Subcutaneous adipose tissue (tissue), 4 donors: Measurements from ENCODE around the gene N4BP3. TPM values are rescaled to one million over a fixed set of nuclear protein-coding genes. Genes with fewer than 3 reads are reported as not detected.

ENCODE experiments used
- total RNA-seq, 4 donors: library from RNA; depleted of rRNA; stranded (reverse); fragments of >200 nt; gene quantifications; one replicate each; pipeline ENCODE4 v1.1.0, GENCODE V29; 2016
- TF ChIP-seq, protein P1 (sequence below): fragments of 450-650 bp; IDR thresholded peaks from one replicate; pipeline ENCODE4 v1.5.1; 2016; ENCODE audit warnings: low read depth, mild to moderate bottlenecking, control low read depth, antibody characterized with exemption, moderate library complexity

Gene N4BP3
- total RNA-seq, 4 donors from 2014 or later = 0.17 to 3.0 (median 0.55) TPM

DNA sequence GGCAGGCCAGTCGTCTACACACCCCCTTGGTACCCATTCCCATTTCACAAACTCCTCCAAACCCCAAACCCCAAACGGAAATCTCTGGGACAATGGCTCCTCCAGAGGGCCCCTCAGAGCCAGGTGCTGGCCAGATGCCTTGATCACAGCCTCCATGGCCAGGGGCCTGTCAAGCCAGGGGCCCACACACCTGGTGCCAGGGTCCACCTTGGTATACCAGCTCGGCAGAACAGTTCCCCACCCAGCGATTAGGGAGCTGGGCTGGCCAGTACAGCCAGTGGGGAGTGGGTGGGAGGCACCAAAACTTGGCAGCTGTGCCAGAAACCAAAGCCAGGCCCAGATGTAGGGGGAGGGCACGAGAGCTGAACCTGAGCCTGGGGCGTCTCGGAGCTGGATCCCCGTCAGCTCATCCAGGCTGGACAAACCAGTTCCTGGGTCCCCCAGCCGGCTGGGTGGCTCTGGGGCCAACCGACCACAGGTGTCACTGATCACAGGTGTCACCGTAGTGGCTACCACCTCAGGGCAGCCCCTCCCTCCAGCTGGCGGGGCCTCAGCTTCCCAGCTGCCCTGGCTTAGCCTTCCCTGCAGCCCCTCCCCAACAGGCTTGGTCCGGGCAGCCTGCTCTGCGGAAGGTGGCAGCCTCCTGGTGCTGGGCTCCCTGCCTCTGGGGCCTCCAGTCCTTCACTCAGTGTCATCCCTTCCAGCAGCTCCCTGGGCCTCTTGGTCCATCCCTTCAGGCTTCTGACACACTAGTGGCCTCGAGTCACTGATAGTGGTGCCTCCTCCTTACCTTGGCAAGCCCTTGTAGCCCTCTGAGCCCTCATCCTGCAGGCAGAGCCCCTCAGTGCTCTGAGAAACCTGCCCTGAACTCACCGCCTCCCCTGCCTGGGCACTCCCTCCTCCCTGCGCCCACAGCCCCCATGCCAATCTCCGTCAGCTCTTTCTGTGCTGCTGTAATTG lies 10.9 kb downstream of the N4BP3 start:
- TF ChIP-seq, protein P1, sequence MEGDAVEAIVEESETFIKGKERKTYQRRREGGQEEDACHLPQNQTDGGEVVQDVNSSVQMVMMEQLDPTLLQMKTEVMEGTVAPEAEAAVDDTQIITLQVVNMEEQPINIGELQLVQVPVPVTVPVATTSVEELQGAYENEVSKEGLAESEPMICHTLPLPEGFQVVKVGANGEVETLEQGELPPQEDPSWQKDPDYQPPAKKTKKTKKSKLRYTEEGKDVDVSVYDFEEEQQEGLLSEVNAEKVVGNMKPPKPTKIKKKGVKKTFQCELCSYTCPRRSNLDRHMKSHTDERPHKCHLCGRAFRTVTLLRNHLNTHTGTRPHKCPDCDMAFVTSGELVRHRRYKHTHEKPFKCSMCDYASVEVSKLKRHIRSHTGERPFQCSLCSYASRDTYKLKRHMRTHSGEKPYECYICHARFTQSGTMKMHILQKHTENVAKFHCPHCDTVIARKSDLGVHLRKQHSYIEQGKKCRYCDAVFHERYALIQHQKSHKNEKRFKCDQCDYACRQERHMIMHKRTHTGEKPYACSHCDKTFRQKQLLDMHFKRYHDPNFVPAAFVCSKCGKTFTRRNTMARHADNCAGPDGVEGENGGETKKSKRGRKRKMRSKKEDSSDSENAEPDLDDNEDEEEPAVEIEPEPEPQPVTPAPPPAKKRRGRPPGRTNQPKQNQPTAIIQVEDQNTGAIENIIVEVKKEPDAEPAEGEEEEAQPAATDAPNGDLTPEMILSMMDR = no peak

DNA sequence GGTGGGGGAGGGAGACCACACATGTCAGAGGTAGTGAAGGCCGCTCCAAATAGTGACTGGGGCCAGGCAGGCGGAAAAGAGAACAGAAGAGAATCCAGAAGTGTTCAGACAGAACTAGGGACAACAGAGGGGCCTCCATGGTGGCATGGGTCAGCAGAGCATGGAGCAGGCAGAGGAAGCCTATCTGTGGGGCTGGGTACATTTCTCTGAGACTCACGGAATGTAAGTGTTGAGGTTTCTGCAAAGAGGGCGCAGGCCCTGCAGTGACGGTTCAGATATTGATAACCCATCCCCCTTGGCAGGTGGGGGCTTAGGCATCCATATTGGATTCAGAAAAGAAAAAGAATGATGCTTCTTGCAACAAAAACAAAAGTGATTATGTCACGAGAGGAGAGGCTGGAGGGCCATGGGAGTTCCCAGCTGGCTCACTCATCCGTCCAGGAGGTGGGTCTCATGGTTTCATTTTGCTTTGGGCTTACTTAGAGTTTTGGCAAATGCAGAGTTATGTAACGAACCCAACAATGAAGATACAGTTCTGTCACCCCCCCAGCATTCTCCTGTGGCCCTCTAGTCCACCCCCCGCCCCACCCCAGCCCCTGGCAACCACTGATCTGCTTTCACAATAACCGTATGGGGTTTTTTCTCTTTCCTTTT lies 12.0 kb downstream of the N4BP3 start:
- TF ChIP-seq, protein P1 = no peak

DNA sequence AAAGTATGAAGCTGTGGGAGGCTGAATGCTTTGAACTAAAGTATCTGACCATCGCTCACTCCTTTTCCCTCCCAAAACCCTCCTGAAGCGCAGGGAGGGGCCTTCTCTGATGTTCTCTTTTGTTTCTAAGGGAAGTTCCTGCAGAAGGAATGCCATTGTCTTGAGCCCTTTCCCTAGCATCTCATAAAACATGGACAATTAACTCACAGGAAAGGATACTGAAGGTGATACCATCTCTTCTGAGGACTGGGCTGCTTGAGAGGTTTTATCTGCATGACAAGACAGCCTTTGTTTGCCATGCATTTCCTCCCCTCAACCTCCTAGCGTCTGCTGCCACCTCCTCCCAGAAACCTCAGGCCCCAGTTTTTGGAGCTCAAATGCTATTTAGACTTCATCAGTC lies 13.2 kb downstream of the N4BP3 start:
- TF ChIP-seq, protein P1 = no peak

DNA sequence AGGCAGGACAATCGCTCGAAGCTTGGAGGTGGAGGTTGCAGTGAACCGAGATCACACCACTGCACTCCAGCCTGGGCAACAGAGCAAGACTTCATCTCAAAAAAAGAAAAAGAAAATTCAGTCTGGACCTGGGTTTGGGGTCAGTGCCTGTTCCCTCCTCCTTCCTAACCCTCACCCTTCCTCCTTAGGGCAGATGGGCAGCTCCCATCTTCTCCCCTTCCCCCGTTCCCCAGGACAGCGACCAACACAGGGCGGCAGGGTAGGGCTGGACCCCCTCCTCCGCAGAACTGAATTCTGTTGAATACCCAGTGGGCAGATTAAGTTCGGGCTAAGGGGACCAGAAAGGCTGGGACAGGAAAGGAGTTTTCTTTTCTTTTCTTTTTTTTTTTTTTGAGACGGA lies 16.0 kb downstream of the N4BP3 start:
- TF ChIP-seq, protein P1 = no peak

DNA sequence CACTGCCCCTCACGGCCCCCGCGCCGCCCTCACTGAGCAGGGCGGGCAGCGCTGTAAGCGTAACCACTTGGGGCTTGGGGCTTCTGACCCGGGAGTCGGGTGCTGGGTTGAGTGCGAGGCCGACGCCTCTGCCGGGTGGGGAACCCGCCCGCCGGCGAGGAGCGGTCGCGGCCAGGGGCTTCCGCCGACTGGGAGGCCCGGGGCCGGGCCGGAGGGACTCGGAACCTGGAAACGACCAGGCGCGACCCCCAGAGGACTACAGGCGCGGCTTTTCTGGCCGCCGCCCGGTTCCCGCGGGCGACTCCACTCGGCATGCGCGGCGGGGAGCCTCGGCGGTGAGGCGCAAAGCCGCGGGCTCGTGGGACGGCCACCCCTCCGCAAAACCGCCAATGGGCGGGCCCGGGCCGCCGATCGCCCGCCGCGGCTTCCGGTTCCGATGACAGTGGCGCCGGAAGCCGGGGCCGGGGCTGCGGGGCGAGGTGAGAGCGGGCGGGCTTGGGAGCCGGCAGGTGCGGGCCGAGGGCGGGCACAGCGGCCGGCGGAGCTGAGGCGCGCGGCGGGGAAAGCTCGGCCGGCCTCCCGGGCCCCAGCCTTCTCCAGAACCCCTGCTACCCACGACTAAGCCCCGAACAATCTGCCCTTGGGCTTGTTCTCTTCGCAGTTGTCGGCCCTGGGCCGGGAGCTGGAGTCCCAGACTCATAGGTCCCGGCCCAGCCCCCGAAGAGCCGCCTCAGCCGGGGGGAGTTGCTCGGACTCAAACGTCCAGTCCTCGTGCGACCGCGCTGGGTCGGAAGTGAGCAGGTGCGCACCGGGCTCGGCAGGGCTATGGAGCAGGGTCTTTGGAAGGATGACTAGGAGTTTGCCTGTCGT lies 17.5 kb downstream of the N4BP3 start, which contains the start of gene RMND5B:
Gene RMND5B (plus strand): TSS at position 439 of the 870 bp plus-strand sequence. CDS start 7,106 bp downstream, outside the sequence.
- TF ChIP-seq, protein P1 = no peak

DNA sequence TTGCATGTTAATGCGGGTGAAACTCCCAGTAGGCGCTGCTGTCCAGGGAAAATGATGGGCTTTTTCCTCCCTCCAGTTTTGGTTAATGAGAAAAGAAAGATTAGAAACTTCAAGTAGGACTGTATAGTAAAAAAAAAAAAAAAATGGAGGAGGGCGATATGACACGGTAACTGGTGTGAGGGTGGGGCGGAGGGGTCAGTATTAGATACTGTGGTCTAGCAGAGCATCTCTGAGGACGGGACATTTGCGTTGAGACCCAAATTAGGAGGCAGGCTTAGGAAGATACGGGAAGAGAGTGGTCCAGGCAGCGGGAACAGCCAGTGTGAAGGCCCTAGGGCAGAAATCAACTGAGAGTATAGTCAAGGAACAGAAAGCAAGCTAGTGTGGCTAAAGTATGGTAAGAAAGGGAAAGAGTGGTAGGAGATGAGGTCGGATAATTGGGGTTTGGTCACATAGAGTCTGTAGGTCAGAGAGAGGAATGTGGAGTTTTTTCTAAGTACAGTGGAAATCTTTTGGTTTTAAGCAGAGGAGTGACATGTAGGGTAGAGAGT lies 18.2 kb downstream of the N4BP3 start:
- TF ChIP-seq, protein P1 = no peak
